Esophagus muscularis mucosa (tissue), 3 donors: ENCODE measurements around the gene ARPC1A.

Experiments
- POLR2AphosphoS5 ChIP-seq, 2 donors: sonication (generic); formaldehyde crosslinking; IDR thresholded peaks; one replicate each; pipeline ENCODE4 v1.6.1; 2017; ENCODE audit warnings: antibody characterized with exemption in 2 of 2
- TF ChIP-seq, protein P1 (sequence below), 3 experiments: fragments of 200-600 bp in 2 of 3; fragments of 450-650 bp in 1 of 3; sonication (generic) in 2 of 3; IDR thresholded peaks; one replicate each; pipeline ENCODE4 v1.5.1; 2017 to 2019; ENCODE audit warnings: antibody characterized with exemption in 3 of 3, mild to moderate bottlenecking in 2 of 3, moderate library complexity in 1 of 3

DNA sequence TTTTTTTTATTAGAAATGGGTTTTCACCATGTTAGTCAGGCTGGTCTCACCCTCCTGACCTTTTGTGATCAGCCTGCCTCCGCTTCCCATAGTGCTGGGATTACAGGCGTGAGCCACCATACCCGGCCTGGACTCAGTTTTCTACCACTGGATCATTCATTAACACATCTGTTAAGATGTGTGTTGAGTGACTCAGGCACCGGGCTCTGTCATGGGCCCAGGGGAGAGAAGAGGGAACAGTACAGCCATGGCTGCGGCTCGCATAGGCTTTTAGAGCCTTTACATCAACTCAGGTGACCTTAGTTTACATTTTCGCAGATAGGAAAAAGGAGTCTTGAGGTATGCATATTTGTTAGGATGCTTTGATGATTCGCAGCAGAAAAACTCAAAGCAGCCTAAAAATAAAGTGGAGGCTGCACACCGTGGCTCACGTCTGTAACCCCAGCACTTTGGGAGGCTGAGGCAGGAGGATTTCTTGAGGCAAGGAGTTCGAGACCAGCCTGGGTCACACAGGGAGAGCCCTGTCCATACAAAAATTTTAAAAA is 45.8 kb downstream of the ARPC1A start:
- TF ChIP-seq, protein P1, sequence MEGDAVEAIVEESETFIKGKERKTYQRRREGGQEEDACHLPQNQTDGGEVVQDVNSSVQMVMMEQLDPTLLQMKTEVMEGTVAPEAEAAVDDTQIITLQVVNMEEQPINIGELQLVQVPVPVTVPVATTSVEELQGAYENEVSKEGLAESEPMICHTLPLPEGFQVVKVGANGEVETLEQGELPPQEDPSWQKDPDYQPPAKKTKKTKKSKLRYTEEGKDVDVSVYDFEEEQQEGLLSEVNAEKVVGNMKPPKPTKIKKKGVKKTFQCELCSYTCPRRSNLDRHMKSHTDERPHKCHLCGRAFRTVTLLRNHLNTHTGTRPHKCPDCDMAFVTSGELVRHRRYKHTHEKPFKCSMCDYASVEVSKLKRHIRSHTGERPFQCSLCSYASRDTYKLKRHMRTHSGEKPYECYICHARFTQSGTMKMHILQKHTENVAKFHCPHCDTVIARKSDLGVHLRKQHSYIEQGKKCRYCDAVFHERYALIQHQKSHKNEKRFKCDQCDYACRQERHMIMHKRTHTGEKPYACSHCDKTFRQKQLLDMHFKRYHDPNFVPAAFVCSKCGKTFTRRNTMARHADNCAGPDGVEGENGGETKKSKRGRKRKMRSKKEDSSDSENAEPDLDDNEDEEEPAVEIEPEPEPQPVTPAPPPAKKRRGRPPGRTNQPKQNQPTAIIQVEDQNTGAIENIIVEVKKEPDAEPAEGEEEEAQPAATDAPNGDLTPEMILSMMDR (IDR thresholded peaks at IDR 0.05), result no peak
- no peak for TF ChIP-seq POLR2AphosphoS5 (IDR thresholded peaks at IDR 0.05)
